GM23248 (cell line): ENCODE data around the gene PAQR7. TPM values are rescaled to one million over a fixed set of nuclear protein-coding genes. Genes with fewer than 3 reads are reported as not detected.

ENCODE experiments used
- DNase-seq: peaks from one replicate; pipeline ENCODE4 v3.0.0-alpha.2; 2015
- H2AFZ ChIP-seq: fragments of 200-600 bp; sonication (generic); 2 replicates; pipeline ENCODE4 v1.6.1; 2016; ENCODE audit warnings: antibody characterized with exemption
- H3F3A ChIP-seq: fragments of 200-600 bp; sonication (generic); 2 replicates; pipeline ENCODE4 v1.6.1; 2016; ENCODE audit warnings: mild to moderate bottlenecking, antibody characterized with exemption, mixed run types; ENCODE audit not compliant: insufficient read depth
- H3K27ac ChIP-seq: fragments of 200-600 bp; sonication (generic); 2 replicates; pipeline ENCODE4 v1.5.1; 2016; ENCODE audit warnings: mild to moderate bottlenecking
- H3K27me3 ChIP-seq: fragments of 200-600 bp; sonication (generic); replicated peaks from 2 replicates; pipeline ENCODE4 v1.6.1; 2016; ENCODE audit warnings: mild to moderate bottlenecking; ENCODE audit not compliant: insufficient read depth
- H3K36me3 ChIP-seq: fragments of 200-600 bp; sonication (generic); 2 replicates; pipeline ENCODE4 v1.6.1; 2016; ENCODE audit warnings: low read depth, mild to moderate bottlenecking
- H3K4me1 ChIP-seq: fragments of 200-600 bp; sonication (generic); 2 replicates; pipeline ENCODE4 v1.6.1; 2016; ENCODE audit warnings: mild to moderate bottlenecking; ENCODE audit not compliant: insufficient read depth
- H3K4me2 ChIP-seq: fragments of 200-600 bp; sonication (generic); one replicate; pipeline ENCODE4 v1.6.1; 2016; ENCODE audit warnings: mild to moderate bottlenecking; ENCODE audit not compliant: unreplicated experiment
- H3K4me3 ChIP-seq: fragments of 200-600 bp; sonication (generic); 2 replicates; pipeline ENCODE4 v1.5.1; 2016; ENCODE audit warnings: mild to moderate bottlenecking
- H3K79me2 ChIP-seq: fragments of 200-600 bp; sonication (generic); 2 replicates; pipeline ENCODE4 v1.6.1; 2016; ENCODE audit warnings: mild to moderate bottlenecking; ENCODE audit not compliant: insufficient read depth
- H3K9ac ChIP-seq: fragments of 200-600 bp; sonication (generic); 2 replicates; pipeline ENCODE4 v1.6.1; 2016; ENCODE audit warnings: mild to moderate bottlenecking
- H3K9me2 ChIP-seq: fragments of 200-600 bp; sonication (generic); 2 replicates; pipeline ENCODE4 v1.6.1; 2016; ENCODE audit warnings: mixed run types, mild to moderate bottlenecking, moderate library complexity; ENCODE audit not compliant: insufficient read depth
- H3K9me3 ChIP-seq: fragments of 200-600 bp; sonication (generic); one replicate; pipeline ENCODE4 v1.6.1; 2017; ENCODE audit warnings: low read depth
- H4K20me1 ChIP-seq: fragments of 200-600 bp; sonication (generic); 2 replicates; pipeline ENCODE4 v1.6.0; 2016; ENCODE audit not compliant: insufficient read depth
- EZH2 ChIP-seq: fragments of 200-600 bp; sonication (generic); IDR thresholded peaks from 2 replicates; pipeline ENCODE4 v1.6.1; 2018; ENCODE audit warnings: antibody characterized with exemption, mild to moderate bottlenecking; ENCODE audit not compliant: insufficient read depth, poor library complexity, severe bottlenecking
- EZH2phosphoT487 ChIP-seq: fragments of 200-600 bp; sonication (generic); IDR thresholded peaks from 2 replicates; pipeline ENCODE4 v1.6.1; 2018; ENCODE audit warnings: antibody characterized with exemption, moderate library complexity, mild to moderate bottlenecking, low read depth; ENCODE audit not compliant: insufficient read depth
- WGBS, 2 experiments: methylation state at CpG; one replicate each; pipeline ENCODE4 v1.1.6; 2015 to 2017; ENCODE audit warnings: low lambda C conversion rate in 2 of 2, low coverage in 1 of 2; ENCODE audit errors: missing lambda C conversion rate in 2 of 2; 5-methylcytosine and 5-hydroxymethylcytosine counted together
- in situ Hi-C: fragments of 300-500 bp; cut with MboI; formaldehyde crosslinking; loops from 2 replicates; pipeline ENCODE4 v1.15.0; 2020
- polyA plus RNA-seq: library from polyadenylated mRNA; unstranded; fragments of >200 nt; fragmentation: Nextera tagmentation; extraction: Ambion mirVana; gene quantifications from 2 replicates; pipeline ENCODE4 v1.2.1, GENCODE V29; 2016
- total RNA-seq: library from RNA; depleted of rRNA; stranded (reverse); fragments of >200 nt; shearing (Covaris generic); gene quantifications from 2 replicates; pipeline ENCODE4 v1.2.3, GENCODE V29; 2014

Gene PAQR7
- total and polyA plus RNA-seq, 2 experiments from 2014 or later: 12.7 to 20.6 TPM

GRCh38 chr1:25870614-25871013 lies 4.9 kb downstream of the PAQR7 start:
- DNase-seq: no peak
- H3K27ac ChIP-seq: no peak overlapping the region
- no peak overlapping the region for H3K4me2 ChIP-seq
- no peak overlapping the region for H2AFZ ChIP-seq
- H3K27me3 ChIP-seq: no peaks in the 10 kb centered on the region
- no peaks in the 10 kb centered on the region for H3F3A ChIP-seq
- H3K4me1 ChIP-seq: peaks cover 4% of the 10 kb centered on the region; the same call in 1 of the 2 replicates
- no peak overlapping the region for H3K4me3 ChIP-seq
- H3K9ac ChIP-seq: no peak overlapping the region
- H4K20me1 ChIP-seq: no peaks in the 10 kb centered on the region
- in situ Hi-C loops: no loop called here
- no peaks in the 10 kb centered on the region for H3K9me2 ChIP-seq
- 100% methylated on average over 1 of the region's 1 CpG for WGBS, 2 experiments
- H3K79me2 ChIP-seq: peaks cover 37% of the 10 kb centered on the region
- TF ChIP-seq EZH2phosphoT487 (no peak), EZH2 (no peak)
- H3K9me3 ChIP-seq: no peaks in the 10 kb centered on the region
- H3K36me3 ChIP-seq: peaks cover 3% of the 10 kb centered on the region; the same call in 1 of the 2 replicates

GRCh38 chr1:25869909-25870606 lies 5.5 kb downstream of the PAQR7 start:
- peaks cover 3% of the 10 kb centered on the region; the same call in 1 of the 2 replicates for H3K36me3 ChIP-seq
- H3F3A ChIP-seq: no peaks in the 10 kb centered on the region
- H3K9me2 ChIP-seq: no peaks in the 10 kb centered on the region
- H3K9ac ChIP-seq: no peak overlapping the region
- H3K4me1 ChIP-seq: peaks cover 4% of the 10 kb centered on the region; the same call in 1 of the 2 replicates
- H3K9me3 ChIP-seq: no peaks in the 10 kb centered on the region
- H3K4me2 ChIP-seq: no peak overlapping the region
- 80 to 81% methylated on average over 6 of the region's 6 CpGs for WGBS, 2 experiments
- H3K4me3 ChIP-seq: no peak overlapping the region
- DNase-seq: no peak
- peaks cover 37% of the 10 kb centered on the region for H3K79me2 ChIP-seq
- TF ChIP-seq EZH2 (no peak), EZH2phosphoT487 (no peak)
- in situ Hi-C loops: no loop called here
- H4K20me1 ChIP-seq: no peaks in the 10 kb centered on the region
- H3K27me3 ChIP-seq: no peaks in the 10 kb centered on the region
- no peak overlapping the region for H2AFZ ChIP-seq
- H3K27ac ChIP-seq: no peak overlapping the region

DNA sequence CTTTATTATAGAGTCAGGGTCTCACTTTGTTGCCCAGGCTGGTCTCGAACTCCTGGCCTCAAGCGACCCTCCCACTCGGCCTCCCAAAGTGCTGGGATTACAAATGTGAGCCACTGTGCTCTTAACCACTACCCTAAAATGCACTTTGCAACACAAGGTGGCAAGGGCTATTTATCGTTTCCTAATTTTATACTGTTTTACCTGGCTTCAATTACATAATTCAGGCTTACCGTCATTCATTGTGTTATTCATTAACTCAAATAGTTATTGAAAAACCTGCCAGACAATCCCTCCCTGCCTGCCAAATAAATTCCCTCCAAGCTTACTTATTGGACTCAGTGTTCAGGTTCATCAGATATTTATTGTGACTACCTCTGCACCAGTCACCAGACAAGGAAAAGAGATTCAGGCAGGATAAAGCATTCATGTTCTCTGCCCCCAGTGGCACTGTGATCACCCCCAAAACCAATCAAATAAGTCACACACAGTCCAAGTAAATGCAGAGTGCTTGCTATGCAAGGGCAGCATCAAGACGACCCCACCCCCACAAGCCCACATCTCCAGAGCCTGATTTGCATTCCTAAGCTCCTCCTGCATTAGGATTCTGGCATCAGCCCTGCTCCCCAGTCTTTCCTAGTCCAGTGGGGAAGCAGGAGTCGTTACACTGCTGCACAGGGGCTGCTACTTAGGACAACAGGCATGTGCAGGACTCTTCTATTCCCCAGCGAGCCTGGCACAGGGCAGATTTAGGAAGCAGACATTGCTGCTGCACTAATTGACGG lies 8.1 kb downstream of the PAQR7 start:
- no peak for TF ChIP-seq EZH2
- TF ChIP-seq EZH2phosphoT487: no peak
- Histone ChIP-seq H3K27ac (no peak overlapping the region), H3F3A (no peaks in the 10 kb centered on the region), H4K20me1 (no peaks in the 10 kb centered on the region), H3K9ac (no peak overlapping the region), H3K4me1 (no peaks in the 10 kb centered on the region), H3K9me3 (no peaks in the 10 kb centered on the region), H3K27me3 (no peaks in the 10 kb centered on the region), H2AFZ (no peak overlapping the region), H3K79me2 (peaks cover 12% of the 10 kb centered on the region), H3K4me2 (no peak overlapping the region), H3K9me2 (no peaks in the 10 kb centered on the region), H3K36me3 (peaks cover 3% of the 10 kb centered on the region; the same call in 1 of the 2 replicates), H3K4me3 (no peak overlapping the region)
- in situ Hi-C loops: no loop called here
- WGBS, 2 experiments: 91 to 93% methylated on average over 9 of the region's 9 CpGs
- no peak for DNase-seq

- H2AFZ ChIP-seq: no peak overlapping the region
- no peaks in the 10 kb centered on the region for H3K4me1 ChIP-seq
- H3K27ac ChIP-seq: no peak overlapping the region
- 75 to 77% methylated on average over 1 of the region's 1 CpG for WGBS, 2 experiments
- no peaks in the 10 kb centered on the region for H3K9me3 ChIP-seq
- H3K4me2 ChIP-seq: no peak overlapping the region
- H3K27me3 ChIP-seq: no peaks in the 10 kb centered on the region
- H3K4me3 ChIP-seq: no peak overlapping the region
- H3F3A ChIP-seq: no peaks in the 10 kb centered on the region
- H3K9ac ChIP-seq: no peak overlapping the region
- no peak for DNase-seq
- H4K20me1 ChIP-seq: no peaks in the 10 kb centered on the region
- peaks cover 1% of the 10 kb centered on the region; the same call in 1 of the 2 replicates for H3K79me2 ChIP-seq
- TF ChIP-seq EZH2: no peak
- TF ChIP-seq EZH2phosphoT487: no peak
- no peaks in the 10 kb centered on the region for H3K9me2 ChIP-seq
- in situ Hi-C loops: no loop called here
- peaks cover 3% of the 10 kb centered on the region; the same call in 1 of the 2 replicates for H3K36me3 ChIP-seq
These were observed 9.2 kb downstream of the PAQR7 start for GRCh38 chr1:25866288-25866687.
